ENCODE measurements around the gene NDUFAF3.

The NDUFAF3 gene

GRCh38 chr3:49025793-49026520, 4.0 kb downstream of the NDUFAF3 start:
- Histone ChIP-seq H2AFZ (ENCODE audit: low read depth, low read length, severe bottlenecking) (no peak overlapping the region), H3K4me3 (ENCODE audit: insufficient read depth, low read length, poor library complexity, severe bottlenecking) (no peak overlapping the region), H3K27me3 (ENCODE audit: low read length) (no peaks in the 10 kb centered on the region), H3K79me2 (ENCODE audit: insufficient read depth, low read length) (peaks cover 30% of the 10 kb centered on the region), H3K9ac (ENCODE audit: low read length) (no peak overlapping the region), H3K9me3 (ENCODE audit: insufficient read depth, low read length) (no peaks in the 10 kb centered on the region), H3K4me2 (ENCODE audit: low read depth, low read length, poor library complexity, severe bottlenecking) (peak overlapping the region; percentile 21), H4K20me1 (ENCODE audit: low read depth, low read length) (no peaks in the 10 kb centered on the region), H3F3A (ENCODE audit: insufficient read depth) (peaks cover 33% of the 10 kb centered on the region), H3K36me3 (ENCODE audit: low read length) (0 out of 2 replicates have a peak, but pooled peaks cover 11% of the 10 kb centered on the region), H3K9me2 (replicated peaks; ENCODE audit: insufficient read depth, low read length) (no peaks in the 10 kb centered on the region), H3K27ac (ENCODE audit: low read depth, low read length) (peak overlapping the region; percentile 61)
- no peak for TF ChIP-seq CTCF (IDR thresholded peaks at IDR 0.05; ENCODE audit: insufficient read depth, low read length, poor library complexity, severe bottlenecking)
- TF ChIP-seq EZH2phosphoT487 (conservative IDR thresholded peaks at IDR 0.05; ENCODE audit: low read length): no peak

GRCh38 chr3:49026536-49026935, 4.6 kb downstream of the NDUFAF3 start:
- H4K20me1 ChIP-seq (ENCODE audit: low read depth, low read length): no peaks in the 10 kb centered on the region
- no peak overlapping the region for H3K9ac ChIP-seq (ENCODE audit: low read length)
- no peak overlapping the region for H2AFZ ChIP-seq (ENCODE audit: low read depth, low read length, severe bottlenecking)
- no peak overlapping the region for H3K27ac ChIP-seq (ENCODE audit: low read depth, low read length)
- no peaks in the 10 kb centered on the region for H3K9me3 ChIP-seq (ENCODE audit: insufficient read depth, low read length)
- TF ChIP-seq CTCF (IDR thresholded peaks at IDR 0.05; ENCODE audit: insufficient read depth, low read length, poor library complexity, severe bottlenecking) (no peak), EZH2phosphoT487 (conservative IDR thresholded peaks at IDR 0.05; ENCODE audit: low read length) (no peak)
- H3K27me3 ChIP-seq (ENCODE audit: low read length): no peaks in the 10 kb centered on the region
- no peak overlapping the region for H3K4me2 ChIP-seq (ENCODE audit: low read depth, low read length, poor library complexity, severe bottlenecking)
- no peak overlapping the region for H3K4me3 ChIP-seq (ENCODE audit: insufficient read depth, low read length, poor library complexity, severe bottlenecking)
- 0 out of 2 replicates have a peak, but pooled peaks cover 11% of the 10 kb centered on the region for H3K36me3 ChIP-seq (ENCODE audit: low read length)
- no peaks in the 10 kb centered on the region for H3K9me2 ChIP-seq (replicated peaks; ENCODE audit: insufficient read depth, low read length)
- peaks cover 33% of the 10 kb centered on the region for H3F3A ChIP-seq (ENCODE audit: insufficient read depth)
- peaks cover 30% of the 10 kb centered on the region for H3K79me2 ChIP-seq (ENCODE audit: insufficient read depth, low read length)

- Histone ChIP-seq H3K79me2 (ENCODE audit: insufficient read depth, low read length) (peaks cover 25% of the 10 kb centered on the region), H3K27me3 (ENCODE audit: low read length) (no peaks in the 10 kb centered on the region), H4K20me1 (ENCODE audit: low read depth, low read length) (no peaks in the 10 kb centered on the region), H3K9ac (ENCODE audit: low read length) (peak overlapping the region; percentile 83; the same call in 1 of the 2 replicates), H3K9me3 (ENCODE audit: insufficient read depth, low read length) (no peaks in the 10 kb centered on the region), H3F3A (ENCODE audit: insufficient read depth) (peaks cover 33% of the 10 kb centered on the region), H3K4me2 (ENCODE audit: low read depth, low read length, poor library complexity, severe bottlenecking) (peak overlapping the region; percentile 68), H3K36me3 (ENCODE audit: low read length) (0 out of 2 replicates have a peak, but pooled peaks cover 11% of the 10 kb centered on the region), H3K27ac (ENCODE audit: low read depth, low read length) (0 out of 2 replicates have a peak overlapping the region, but pooled peaks have one; percentile 59), H3K4me3 (ENCODE audit: insufficient read depth, low read length, poor library complexity, severe bottlenecking) (no peak overlapping the region), H3K9me2 (replicated peaks; ENCODE audit: insufficient read depth, low read length) (no peaks in the 10 kb centered on the region), H2AFZ (ENCODE audit: low read depth, low read length, severe bottlenecking) (no peak overlapping the region)
- TF ChIP-seq CTCF (IDR thresholded peaks at IDR 0.05; ENCODE audit: insufficient read depth, low read length, poor library complexity, severe bottlenecking) (no peak), EZH2phosphoT487 (conservative IDR thresholded peaks at IDR 0.05; ENCODE audit: low read length) (no peak)
Observed at GRCh38 chr3:49027634-49028033, 5.7 kb downstream of the NDUFAF3 start.

Data from SU-DHL-6 (cell line).